H1 (cell line): ENCODE measurements around the gene CD48. TPM values are rescaled to one million over a fixed set of nuclear protein-coding genes. Genes with fewer than 3 reads are reported as not detected.

Experiments
- HDAC2 ChIP-seq, 2 experiments: fragments of 300-600 bp in 1 of 2; sonication (generic) in 1 of 2; IDR thresholded peaks; 2 replicates each; pipeline ENCODE4 v1.6.1; 2011 to 2012; ENCODE audit warnings: low read depth in 2 of 2, low read length in 2 of 2, mild to moderate bottlenecking in 2 of 2, moderate library complexity in 2 of 2, borderline replicate concordance in 1 of 2, inconsistent platforms in 1 of 2
- PHF8 ChIP-seq: fragments of 200-600 bp; sonication (generic); conservative IDR thresholded peaks from 2 replicates; pipeline ENCODE4 v1.7.1; 2012; ENCODE audit warnings: low read depth, mild to moderate bottlenecking, inconsistent platforms, low read length, moderate library complexity
- TAF1 ChIP-seq: IDR thresholded peaks from 2 replicates; pipeline ENCODE4 v1.6.1; 2011; ENCODE audit warnings: mild to moderate bottlenecking, low read depth, low read length
- TAF7 ChIP-seq: optimal IDR thresholded peaks from 2 replicates; pipeline ENCODE3; 2011; ENCODE audit warnings: low read depth, mild to moderate bottlenecking, inconsistent platforms, low read length, moderate library complexity, borderline replicate concordance
- ZNF274 ChIP-seq: IDR thresholded peaks from 2 replicates; pipeline ENCODE4 v1.7.0; 2012; ENCODE audit warnings: low read length, borderline replicate concordance; ENCODE audit errors: extremely low read depth
- polyA plus RNA-seq, 7 experiments: library from polyadenylated mRNA; depleted of rRNA in 3 of 7; stranded (reverse) in 5 of 7; unstranded in 2 of 7; fragments of >200 nt in 5 of 7; fragments of 200-250 nt in 2 of 7; gene quantifications; 1 replicate in 5 of 7; 2 replicates in 1 of 7; 4 replicates in 1 of 7; pipeline versions ENCODE4 v1.2.1 to v1.2.3, GENCODE V29; 2011 to 2013; ENCODE audit warnings: missing spikeins in 2 of 7, mixed read lengths in 2 of 7
- total RNA-seq: library from RNA; stranded (reverse); fragmentation: NEBNext Ultra II Directional; extraction: Animal tissue kit (Norgen Biotek cat#: 25700); gene quantifications from 2 replicates; pipeline ENCODE4 v1.2.1, GENCODE V29; 2021

CD48 gene
- total and polyA plus RNA-seq, 2 of the 8 experiments (the other 6 are each of a cell fraction or from before 2014, with no cell fraction given), result 0.08 TPM; not detected in 1

GRCh38 chr1:160646180-160646579 lies 65.4 kb downstream of the CD48 start (continued):
- no peak for TF ChIP-seq HDAC2 (IDR thresholded peaks at IDR 0.05; ENCODE audit: borderline replicate concordance in 1 of 2, low read depth in 2 of 2, low read length in 2 of 2)
- TF ChIP-seq ZNF274, result no peak
- TF ChIP-seq TAF1, result no peak
- no peak for TF ChIP-seq TAF7
- no peak for TF ChIP-seq PHF8
- TF ChIP-seq, all 59 proteins: peak for 0
